Osteoblast (primary cell): Measurements from ENCODE around the gene DDX10. TPM values are rescaled to one million over a fixed set of nuclear protein-coding genes. Genes with fewer than 3 reads are reported as not detected.
A peak's percentile ranks its signal among the peaks of the same experiment; 100 is the strongest.

Experiments
- DNase-seq: peaks from one replicate; pipeline ENCODE4 v3.0.0; 2011; ENCODE audit warnings: low spot score, mixed read lengths; ENCODE audit not compliant: insufficient read length; ENCODE audit errors: missing footprints
- H2AFZ ChIP-seq: 2 replicates; pipeline ENCODE4 v1.6.0; 2011; ENCODE audit warnings: mild to moderate bottlenecking, low read length
- H3K27ac ChIP-seq: 2 replicates; pipeline ENCODE4 v1.5.1; 2011; ENCODE audit warnings: mild to moderate bottlenecking, low read depth, low read length, moderate library complexity
- H3K27me3 ChIP-seq: 2 replicates; pipeline ENCODE4 v1.6.0; 2012; ENCODE audit warnings: mild to moderate bottlenecking, control low read depth, inconsistent platforms, low read length, moderate library complexity; ENCODE audit not compliant: insufficient read depth
- H3K36me3 ChIP-seq: 2 replicates; pipeline ENCODE4 v1.5.1; 2011; ENCODE audit warnings: mild to moderate bottlenecking, low read length, control low read depth, moderate library complexity; ENCODE audit not compliant: insufficient read depth
- H3K4me1 ChIP-seq: 2 replicates; pipeline ENCODE4 v1.5.1; 2011; ENCODE audit warnings: mild to moderate bottlenecking, low read length, control low read depth, moderate library complexity; ENCODE audit not compliant: insufficient read depth
- H3K4me2 ChIP-seq: 2 replicates; pipeline ENCODE4 v1.6.0; 2011; ENCODE audit warnings: mild to moderate bottlenecking, low read length; ENCODE audit not compliant: insufficient read depth
- H3K4me3 ChIP-seq: fragments of 200-600 bp; sonication (generic); 3 replicates; pipeline ENCODE4 v1.5.1; 2012; ENCODE audit warnings: mild to moderate bottlenecking, low read length, inconsistent platforms; ENCODE audit not compliant: insufficient read depth
- H3K79me2 ChIP-seq: 2 replicates; pipeline ENCODE4 v1.6.0; 2012; ENCODE audit warnings: mild to moderate bottlenecking, low read length, control low read depth, inconsistent platforms; ENCODE audit not compliant: insufficient read depth
- H3K9me3 ChIP-seq: 2 replicates; pipeline ENCODE4 v1.5.1; 2011; ENCODE audit warnings: low read depth, low read length, control low read depth
- H4K20me1 ChIP-seq: 2 replicates; pipeline ENCODE4 v1.6.0; 2012; ENCODE audit warnings: mild to moderate bottlenecking, low read length, control low read depth; ENCODE audit not compliant: insufficient read depth
- CTCF ChIP-seq: IDR thresholded peaks from 2 replicates; pipeline ENCODE4 v1.5.1; 2011; ENCODE audit warnings: mild to moderate bottlenecking, low read depth, low read length, moderate library complexity; ENCODE audit errors: extremely low read depth
- total RNA-seq: library from RNA; depleted of rRNA; stranded (reverse); fragments of >200 nt; gene quantifications from 2 replicates; pipeline ENCODE4 v1.2.3, GENCODE V29; 2012

Gene DDX10
- total RNA-seq, 1 donor: 16.6 TPM

- Histone ChIP-seq H4K20me1 (no peaks in the 10 kb centered on the region), H3K36me3 (no peaks in the 10 kb centered on the region), H3K4me3 (no peak overlapping the region), H3K27me3 (peaks cover 3% of the 10 kb centered on the region), H3K9me3 (no peaks in the 10 kb centered on the region), H3K79me2 (no peaks in the 10 kb centered on the region), H3K4me1 (no peaks in the 10 kb centered on the region), H3K27ac (no peak overlapping the region), H2AFZ (no peak overlapping the region), H3K4me2 (no peak overlapping the region)
- TF ChIP-seq CTCF: no peak
- peak; percentile 44 for DNase-seq
Measured at GRCh38 chr11:108628812-108629211, 36.1 kb upstream of the DDX10 start.

GRCh38 chr11:108629274-108629673, 35.6 kb upstream of the DDX10 start:
- no peak overlapping the region for H3K4me2 ChIP-seq
- no peak for TF ChIP-seq CTCF
- no peaks in the 10 kb centered on the region for H4K20me1 ChIP-seq
- H3K27me3 ChIP-seq: peaks cover 3% of the 10 kb centered on the region
- H3K36me3 ChIP-seq: no peaks in the 10 kb centered on the region
- no peaks in the 10 kb centered on the region for H3K9me3 ChIP-seq
- no peak overlapping the region for H3K4me3 ChIP-seq
- no peak for DNase-seq
- H3K79me2 ChIP-seq: no peaks in the 10 kb centered on the region
- H3K27ac ChIP-seq: no peak overlapping the region
- no peaks in the 10 kb centered on the region for H3K4me1 ChIP-seq
- no peak overlapping the region for H2AFZ ChIP-seq

GRCh38 chr11:108632041-108632704, 32.7 kb upstream of the DDX10 start:
- DNase-seq: peak; percentile 36
- H3K27ac ChIP-seq: no peak overlapping the region
- no peaks in the 10 kb centered on the region for H3K4me1 ChIP-seq
- no peaks in the 10 kb centered on the region for H3K9me3 ChIP-seq
- no peaks in the 10 kb centered on the region for H3K79me2 ChIP-seq
- H4K20me1 ChIP-seq: no peaks in the 10 kb centered on the region
- no peaks in the 10 kb centered on the region for H3K36me3 ChIP-seq
- no peak overlapping the region for H3K4me3 ChIP-seq
- H3K4me2 ChIP-seq: no peak overlapping the region
- no peak for TF ChIP-seq CTCF
- no peak overlapping the region for H2AFZ ChIP-seq
- H3K27me3 ChIP-seq: peaks cover 3% of the 10 kb centered on the region

DNA sequence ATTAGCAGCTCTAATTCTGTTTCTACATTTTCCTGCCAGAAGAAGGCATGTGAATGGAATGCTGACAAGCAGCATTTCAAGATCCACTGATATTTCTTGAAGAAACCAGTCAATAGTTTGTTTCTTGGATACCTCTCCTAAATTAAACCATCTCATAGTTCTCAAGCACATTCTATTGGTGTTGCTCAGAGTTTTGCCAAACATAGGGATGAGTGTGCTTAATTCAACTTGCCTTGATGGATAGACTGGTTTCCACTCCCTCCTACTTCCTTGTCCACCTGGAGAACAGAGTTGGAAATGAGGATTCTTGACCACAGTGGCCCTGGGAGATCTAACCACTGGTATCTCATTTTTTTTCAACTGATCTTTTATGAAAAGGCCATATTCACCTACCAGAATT, 29.8 kb upstream of the DDX10 start:
- Histone ChIP-seq H3K27me3 (peaks cover 17% of the 10 kb centered on the region), H3K79me2 (no peaks in the 10 kb centered on the region), H3K27ac (no peak overlapping the region), H3K36me3 (no peaks in the 10 kb centered on the region), H2AFZ (no peak overlapping the region), H3K9me3 (no peaks in the 10 kb centered on the region), H3K4me3 (no peak overlapping the region), H3K4me1 (no peaks in the 10 kb centered on the region), H3K4me2 (no peak overlapping the region), H4K20me1 (no peaks in the 10 kb centered on the region)
- no peak for DNase-seq
- TF ChIP-seq CTCF: no peak
